Measurements from ENCODE around the gene GLI2. TPM values are rescaled to one million over a fixed set of nuclear protein-coding genes. Genes with fewer than 3 reads are reported as not detected.

Gene GLI2
- total and polyA plus RNA-seq, 2 experiments from 2014 or later = 53.6 to 57.0 TPM

DNA sequence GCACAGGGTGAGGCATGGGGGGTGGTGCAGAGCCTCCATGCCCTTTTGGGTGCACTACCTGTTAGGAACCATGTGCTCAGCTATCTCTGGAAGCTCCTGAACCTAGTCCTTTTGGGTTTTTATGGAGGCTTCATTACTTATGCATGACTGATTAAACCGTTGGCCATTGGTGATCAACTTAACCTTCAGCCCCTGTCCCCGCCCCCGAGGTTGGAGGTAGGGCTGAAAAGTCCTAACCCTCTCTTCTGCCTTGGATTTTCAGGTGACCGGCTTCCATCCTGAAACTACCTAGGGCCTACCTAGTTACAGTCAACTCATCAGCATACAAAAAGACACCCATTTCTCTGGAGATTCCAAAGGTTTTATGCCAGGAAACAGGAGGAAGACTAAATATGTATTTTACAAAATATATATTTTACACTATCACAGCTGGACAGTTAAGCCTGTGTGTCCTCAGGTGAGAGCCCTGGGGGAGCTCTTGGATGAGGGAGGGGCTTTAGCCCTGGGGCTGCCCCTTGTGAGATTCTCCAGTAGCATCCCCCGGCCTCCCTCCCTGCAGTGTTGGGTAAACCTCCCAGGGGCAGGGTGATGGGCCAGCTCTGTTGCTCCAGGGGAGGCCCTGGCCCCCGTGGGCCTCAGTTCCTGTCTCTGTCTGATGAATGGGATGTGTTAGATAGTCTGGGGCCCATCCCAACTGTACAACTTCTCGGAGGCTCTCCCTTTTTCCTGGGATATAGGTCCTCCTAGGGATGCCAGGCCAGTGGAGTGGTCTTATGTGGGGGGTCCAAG is 24.1 kb downstream of the GLI2 start:
- ATAC-seq (peak; percentile 10), DNase-seq (ENCODE audit: low spot score) (peak; percentile 51)
- H4K20me1 ChIP-seq (replicated peaks; ENCODE audit: insufficient read depth) = peaks cover 65% of the 10 kb centered on the region
- no peaks in the 10 kb centered on the region for H3K27me3 ChIP-seq (ENCODE audit: insufficient read depth)
- H3K4me3 ChIP-seq = no peak overlapping the region
- H3F3A ChIP-seq (replicated peaks; ENCODE audit: low read depth) = peaks cover 8% of the 10 kb centered on the region; the same call in 1 of the 2 replicates
- Mint-ChIP-seq H3K9me3 (no peaks in the 10 kb centered on the region), H3K27me3 (ENCODE audit: insufficient read depth, low read depth, poor library complexity) (peaks cover 11% of the 10 kb centered on the region), H3K4me1 (peaks cover 66% of the 10 kb centered on the region), H3K36me3 (ENCODE audit: low read depth) (no peaks in the 10 kb centered on the region), H3K27ac (peak overlapping the region; percentile 57; the same call in 1 of the 2 replicates), H3K4me3 (peak overlapping the region; percentile 30; the same call in 1 of the 3 replicates)
- H2AFZ ChIP-seq = no peak overlapping the region
- H3K4me2 ChIP-seq = peak overlapping the region; percentile 58
- no peak for TF ChIP-seq STAT1 (IDR thresholded peaks at IDR 0.05; ENCODE audit: unreplicated experiment)
- no peak for TF ChIP-seq CREB1 (CRISPR knock-in tag; IDR thresholded peaks at IDR 0.05; ENCODE audit: low read depth)
- TF ChIP-seq ZNF114 (CRISPR knock-in tag; IDR thresholded peaks at IDR 0.05) = no peak
- TF ChIP-seq JUNB (IDR thresholded peaks at IDR 0.05; ENCODE audit: unreplicated experiment) = no peak
- no peak for TF ChIP-seq EZH2 (IDR thresholded peaks at IDR 0.05; ENCODE audit: low read depth, unreplicated experiment)
- TF ChIP-seq NANOG (IDR thresholded peaks at IDR 0.05; ENCODE audit: borderline replicate concordance) = no peak
- no peak for TF ChIP-seq ZNF331 (CRISPR knock-in tag; IDR thresholded peaks at IDR 0.05; ENCODE audit: low read depth)
- TF ChIP-seq, protein P1, sequence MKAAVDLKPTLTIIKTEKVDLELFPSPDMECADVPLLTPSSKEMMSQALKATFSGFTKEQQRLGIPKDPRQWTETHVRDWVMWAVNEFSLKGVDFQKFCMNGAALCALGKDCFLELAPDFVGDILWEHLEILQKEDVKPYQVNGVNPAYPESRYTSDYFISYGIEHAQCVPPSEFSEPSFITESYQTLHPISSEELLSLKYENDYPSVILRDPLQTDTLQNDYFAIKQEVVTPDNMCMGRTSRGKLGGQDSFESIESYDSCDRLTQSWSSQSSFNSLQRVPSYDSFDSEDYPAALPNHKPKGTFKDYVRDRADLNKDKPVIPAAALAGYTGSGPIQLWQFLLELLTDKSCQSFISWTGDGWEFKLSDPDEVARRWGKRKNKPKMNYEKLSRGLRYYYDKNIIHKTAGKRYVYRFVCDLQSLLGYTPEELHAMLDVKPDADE (IDR thresholded peaks at IDR 0.05) = no peak
- TF ChIP-seq POLR2AphosphoS5 (IDR thresholded peaks at IDR 0.05; ENCODE audit: low read depth) = no peak
- no peak for TF ChIP-seq EZH2phosphoT487 (IDR thresholded peaks at IDR 0.05; ENCODE audit: unreplicated experiment)
- H3K4me1 ChIP-seq (ENCODE audit: insufficient read depth) = peaks cover 50% of the 10 kb centered on the region
- no peaks in the 10 kb centered on the region for H3K36me3 ChIP-seq (ENCODE audit: insufficient read depth)
- H3K79me2 ChIP-seq (replicated peaks; ENCODE audit: insufficient read depth) = peaks cover 100% of the 10 kb centered on the region
- H3K9me2 ChIP-seq (ENCODE audit: insufficient read depth) = no peaks in the 10 kb centered on the region
- peak overlapping the region; percentile 59; the same call in 1 of the 2 replicates for H3K27ac ChIP-seq (ENCODE audit: low read depth)

DNA sequence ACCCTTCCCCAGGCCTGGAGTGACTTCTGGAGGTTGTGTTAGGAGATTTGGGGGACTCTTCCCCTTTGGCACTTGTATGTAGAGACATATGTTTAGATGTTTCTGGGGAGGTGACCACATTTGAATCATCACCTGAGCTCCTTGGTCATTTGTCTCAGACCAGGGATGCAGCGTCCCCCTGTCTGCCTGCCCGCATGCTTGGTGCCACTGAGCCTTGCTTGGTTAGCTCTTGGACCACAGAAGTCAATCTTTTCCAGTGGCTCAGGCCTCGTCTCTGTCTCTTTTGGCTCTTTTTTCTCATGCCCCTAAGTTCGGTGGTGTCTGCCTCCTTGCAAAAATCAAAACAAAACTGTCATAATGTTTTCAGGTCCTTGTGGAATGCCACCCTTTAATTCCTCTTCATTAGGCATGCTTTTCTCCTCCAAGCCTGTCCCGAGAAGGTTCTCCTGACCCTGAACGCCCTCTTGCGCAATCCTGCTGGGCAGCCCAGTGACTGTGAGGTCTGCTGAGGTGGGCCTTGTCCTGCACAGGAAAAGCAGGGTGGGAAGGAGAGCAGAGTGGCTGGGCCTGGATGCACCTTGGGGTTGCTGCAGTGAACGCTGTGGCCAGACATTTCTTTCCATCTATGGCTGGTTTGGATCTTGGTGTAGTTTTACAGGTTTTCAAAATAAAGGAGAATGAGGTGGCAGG is 24.9 kb downstream of the GLI2 start:
- Mint-ChIP-seq H3K4me3 (no peak overlapping the region), H3K27me3 (ENCODE audit: insufficient read depth, low read depth, poor library complexity) (peaks cover 14% of the 10 kb centered on the region), H3K4me1 (peaks cover 75% of the 10 kb centered on the region), H3K36me3 (ENCODE audit: low read depth) (no peaks in the 10 kb centered on the region), H3K27ac (no peak overlapping the region), H3K9me3 (no peaks in the 10 kb centered on the region)
- Histone ChIP-seq H3K4me2 (peak overlapping the region; percentile 58), H3K9me2 (ENCODE audit: insufficient read depth) (no peaks in the 10 kb centered on the region), H4K20me1 (replicated peaks; ENCODE audit: insufficient read depth) (peaks cover 65% of the 10 kb centered on the region), H3K4me1 (ENCODE audit: insufficient read depth) (peaks cover 59% of the 10 kb centered on the region), H3K36me3 (ENCODE audit: insufficient read depth) (no peaks in the 10 kb centered on the region), H2AFZ (no peak overlapping the region), H3K27ac (ENCODE audit: low read depth) (peak overlapping the region; percentile 59; the same call in 1 of the 2 replicates), H3F3A (replicated peaks; ENCODE audit: low read depth) (peaks cover 12% of the 10 kb centered on the region; the same call in 1 of the 2 replicates), H3K27me3 (ENCODE audit: insufficient read depth) (no peaks in the 10 kb centered on the region), H3K79me2 (replicated peaks; ENCODE audit: insufficient read depth) (peaks cover 100% of the 10 kb centered on the region), H3K4me3 (no peak overlapping the region)
- DNase-seq (ENCODE audit: low spot score) = no peak
- no peak for ATAC-seq
- TF ChIP-seq STAT1 (IDR thresholded peaks at IDR 0.05; ENCODE audit: unreplicated experiment) (no peak), NANOG (IDR thresholded peaks at IDR 0.05; ENCODE audit: borderline replicate concordance) (no peak), ZNF114 (CRISPR knock-in tag; IDR thresholded peaks at IDR 0.05) (no peak), EZH2 (IDR thresholded peaks at IDR 0.05; ENCODE audit: low read depth, unreplicated experiment) (no peak), EZH2phosphoT487 (IDR thresholded peaks at IDR 0.05; ENCODE audit: unreplicated experiment) (no peak), JUNB (IDR thresholded peaks at IDR 0.05; ENCODE audit: unreplicated experiment) (no peak), ZNF331 (CRISPR knock-in tag; IDR thresholded peaks at IDR 0.05; ENCODE audit: low read depth) (no peak), POLR2AphosphoS5 (IDR thresholded peaks at IDR 0.05; ENCODE audit: low read depth) (no peak), CREB1 (CRISPR knock-in tag; IDR thresholded peaks at IDR 0.05; ENCODE audit: low read depth) (no peak)
- TF ChIP-seq, protein P1 (IDR thresholded peaks at IDR 0.05) = no peak
- TF ChIP-seq, protein P2, sequence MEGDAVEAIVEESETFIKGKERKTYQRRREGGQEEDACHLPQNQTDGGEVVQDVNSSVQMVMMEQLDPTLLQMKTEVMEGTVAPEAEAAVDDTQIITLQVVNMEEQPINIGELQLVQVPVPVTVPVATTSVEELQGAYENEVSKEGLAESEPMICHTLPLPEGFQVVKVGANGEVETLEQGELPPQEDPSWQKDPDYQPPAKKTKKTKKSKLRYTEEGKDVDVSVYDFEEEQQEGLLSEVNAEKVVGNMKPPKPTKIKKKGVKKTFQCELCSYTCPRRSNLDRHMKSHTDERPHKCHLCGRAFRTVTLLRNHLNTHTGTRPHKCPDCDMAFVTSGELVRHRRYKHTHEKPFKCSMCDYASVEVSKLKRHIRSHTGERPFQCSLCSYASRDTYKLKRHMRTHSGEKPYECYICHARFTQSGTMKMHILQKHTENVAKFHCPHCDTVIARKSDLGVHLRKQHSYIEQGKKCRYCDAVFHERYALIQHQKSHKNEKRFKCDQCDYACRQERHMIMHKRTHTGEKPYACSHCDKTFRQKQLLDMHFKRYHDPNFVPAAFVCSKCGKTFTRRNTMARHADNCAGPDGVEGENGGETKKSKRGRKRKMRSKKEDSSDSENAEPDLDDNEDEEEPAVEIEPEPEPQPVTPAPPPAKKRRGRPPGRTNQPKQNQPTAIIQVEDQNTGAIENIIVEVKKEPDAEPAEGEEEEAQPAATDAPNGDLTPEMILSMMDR (conservative IDR thresholded peaks at IDR 0.05; ENCODE audit: low read depth in 2 of 2) = no peak
- TF ChIP-seq, protein P3, sequence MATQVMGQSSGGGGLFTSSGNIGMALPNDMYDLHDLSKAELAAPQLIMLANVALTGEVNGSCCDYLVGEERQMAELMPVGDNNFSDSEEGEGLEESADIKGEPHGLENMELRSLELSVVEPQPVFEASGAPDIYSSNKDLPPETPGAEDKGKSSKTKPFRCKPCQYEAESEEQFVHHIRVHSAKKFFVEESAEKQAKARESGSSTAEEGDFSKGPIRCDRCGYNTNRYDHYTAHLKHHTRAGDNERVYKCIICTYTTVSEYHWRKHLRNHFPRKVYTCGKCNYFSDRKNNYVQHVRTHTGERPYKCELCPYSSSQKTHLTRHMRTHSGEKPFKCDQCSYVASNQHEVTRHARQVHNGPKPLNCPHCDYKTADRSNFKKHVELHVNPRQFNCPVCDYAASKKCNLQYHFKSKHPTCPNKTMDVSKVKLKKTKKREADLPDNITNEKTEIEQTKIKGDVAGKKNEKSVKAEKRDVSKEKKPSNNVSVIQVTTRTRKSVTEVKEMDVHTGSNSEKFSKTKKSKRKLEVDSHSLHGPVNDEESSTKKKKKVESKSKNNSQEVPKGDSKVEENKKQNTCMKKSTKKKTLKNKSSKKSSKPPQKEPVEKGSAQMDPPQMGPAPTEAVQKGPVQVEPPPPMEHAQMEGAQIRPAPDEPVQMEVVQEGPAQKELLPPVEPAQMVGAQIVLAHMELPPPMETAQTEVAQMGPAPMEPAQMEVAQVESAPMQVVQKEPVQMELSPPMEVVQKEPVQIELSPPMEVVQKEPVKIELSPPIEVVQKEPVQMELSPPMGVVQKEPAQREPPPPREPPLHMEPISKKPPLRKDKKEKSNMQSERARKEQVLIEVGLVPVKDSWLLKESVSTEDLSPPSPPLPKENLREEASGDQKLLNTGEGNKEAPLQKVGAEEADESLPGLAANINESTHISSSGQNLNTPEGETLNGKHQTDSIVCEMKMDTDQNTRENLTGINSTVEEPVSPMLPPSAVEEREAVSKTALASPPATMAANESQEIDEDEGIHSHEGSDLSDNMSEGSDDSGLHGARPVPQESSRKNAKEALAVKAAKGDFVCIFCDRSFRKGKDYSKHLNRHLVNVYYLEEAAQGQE (IDR thresholded peaks at IDR 0.05; ENCODE audit: unreplicated experiment) = no peak
